Keratinocyte (primary cell): Measurements from ENCODE around the gene FMN1. TPM values are rescaled to one million over a fixed set of nuclear protein-coding genes. Genes with fewer than 3 reads are reported as not detected.

Experiments used
- DNase-seq: peaks from one replicate; pipeline ENCODE4 v3.0.0-alpha.2; 2011; ENCODE audit warnings: low read depth, missing footprints, low spot score
- FAIRE-seq: peaks from 2 replicates; lab custom pipeline; 2011; peaks lifted over from hg19 to GRCh38; lab: Jason Lieb, UNC
- H2AFZ ChIP-seq: 2 replicates; pipeline ENCODE4 v1.6.0; 2012; ENCODE audit warnings: low read length, control low read depth, inconsistent platforms; ENCODE audit not compliant: control insufficient read depth
- H3K27ac ChIP-seq: 2 replicates; pipeline ENCODE4 v1.5.1; 2011; ENCODE audit warnings: low read length; ENCODE audit not compliant: control insufficient read depth, insufficient read depth
- H3K27me3 ChIP-seq: 3 replicates; pipeline ENCODE4 v1.6.0; 2011; ENCODE audit warnings: low read length; ENCODE audit not compliant: control insufficient read depth, insufficient read depth; ENCODE audit errors: extremely low read depth
- H3K36me3 ChIP-seq, 2 experiments: 2 replicates in 1 of 2; 3 replicates in 1 of 2; pipeline ENCODE4 v1.5.1; 2011; ENCODE audit warnings: low read length in 2 of 2, mild to moderate bottlenecking in 1 of 2; ENCODE audit not compliant: control insufficient read depth in 2 of 2, insufficient read depth in 2 of 2; ENCODE audit errors: extremely low read depth in 1 of 2
- H3K4me1 ChIP-seq: 3 replicates; pipeline ENCODE4 v1.5.1; 2011; ENCODE audit warnings: low read length; ENCODE audit not compliant: control insufficient read depth, insufficient read depth; ENCODE audit errors: extremely low read depth
- H3K4me2 ChIP-seq: 3 replicates; pipeline ENCODE4 v1.6.0; 2011; ENCODE audit warnings: low read depth, low read length; ENCODE audit not compliant: control insufficient read depth, insufficient read depth; ENCODE audit errors: extremely low read depth
- H3K4me3 ChIP-seq, 3 experiments: fragments of 200-600 bp in 1 of 3; sonication (generic) in 1 of 3; 2 replicates in 2 of 3; 3 replicates in 1 of 3; pipeline ENCODE4 v1.5.1; 2011 to 2016; ENCODE audit warnings: low read length in 3 of 3, mild to moderate bottlenecking in 3 of 3, control low read depth in 2 of 3, inconsistent platforms in 1 of 3, low read depth in 1 of 3, mixed read lengths in 1 of 3, mixed run types in 1 of 3, moderate library complexity in 1 of 3; ENCODE audit not compliant: control insufficient read depth in 2 of 3, insufficient read depth in 2 of 3; ENCODE audit errors: extremely low read depth in 1 of 3
- H3K79me2 ChIP-seq: 2 replicates; pipeline ENCODE4 v1.6.0; 2012; ENCODE audit warnings: low read length; ENCODE audit not compliant: control insufficient read depth, insufficient read depth
- H3K9ac ChIP-seq: 3 replicates; pipeline ENCODE4 v1.6.0; 2011; ENCODE audit warnings: low read length; ENCODE audit not compliant: control insufficient read depth, insufficient read depth; ENCODE audit errors: extremely low read depth
- H3K9me1 ChIP-seq: 3 replicates; pipeline ENCODE4 v1.6.0; 2011; ENCODE audit warnings: low read length; ENCODE audit not compliant: control insufficient read depth, insufficient read depth; ENCODE audit errors: extremely low read depth
- H3K9me3 ChIP-seq: 2 replicates; pipeline ENCODE4 v1.5.1; 2012; ENCODE audit warnings: low read depth, low read length; ENCODE audit not compliant: control insufficient read depth
- H4K20me1 ChIP-seq: 3 replicates; pipeline ENCODE4 v1.6.0; 2011; ENCODE audit warnings: low read length; ENCODE audit not compliant: control insufficient read depth, insufficient read depth; ENCODE audit errors: extremely low read depth
- EZH2 ChIP-seq: IDR thresholded peaks from one replicate; pipeline ENCODE4 v1.6.1; 2012; ENCODE audit warnings: inconsistent platforms, mild to moderate bottlenecking, low read length, moderate library complexity
- dilution Hi-C: fragments of 300-500 bp; cut with MboI; formaldehyde crosslinking; loops from one replicate; pipeline ENCODE4 v1.7.0; 2020; ENCODE audit warnings: low sequenced_read_pairs; ENCODE audit not compliant: extremely low pct_ligation_motif_present
- polyA plus RNA-seq, 5 experiments: library from polyadenylated mRNA; depleted of rRNA in 3 of 5; stranded (reverse) in 3 of 5; stranded (forward) in 1 of 5; unstranded in 1 of 5; fragments of >200 nt; gene quantifications; 1 replicate in 1 of 5; 2 replicates in 3 of 5; 3 replicates in 1 of 5; pipeline versions ENCODE4 v1.2.1 to v1.2.3, GENCODE V29; 2011 to 2012; ENCODE audit warnings: missing spikeins in 2 of 5, low read depth in 1 of 5, low replicate concordance in 1 of 5
- TF ChIP-seq, protein P1 (sequence below), 3 experiments: IDR thresholded peaks in 1 of 3; conservative IDR thresholded peaks in 1 of 3; optimal IDR thresholded peaks in 1 of 3; 2 replicates in 2 of 3; 3 replicates in 1 of 3; pipeline versions ENCODE3 to v1.5.1; 2011; ENCODE audit warnings: low read length in 3 of 3, mild to moderate bottlenecking in 3 of 3, moderate library complexity in 2 of 3, control low read depth in 1 of 3, inconsistent platforms in 1 of 3; ENCODE audit not compliant: insufficient read depth in 2 of 3; ENCODE audit errors: extremely low read depth in 1 of 3

FMN1 gene
- polyA plus RNA-seq, 1 donor (not counting 4 experiments of a cell fraction or from before 2014, with no cell fraction given), result 0.71 TPM

DNA sequence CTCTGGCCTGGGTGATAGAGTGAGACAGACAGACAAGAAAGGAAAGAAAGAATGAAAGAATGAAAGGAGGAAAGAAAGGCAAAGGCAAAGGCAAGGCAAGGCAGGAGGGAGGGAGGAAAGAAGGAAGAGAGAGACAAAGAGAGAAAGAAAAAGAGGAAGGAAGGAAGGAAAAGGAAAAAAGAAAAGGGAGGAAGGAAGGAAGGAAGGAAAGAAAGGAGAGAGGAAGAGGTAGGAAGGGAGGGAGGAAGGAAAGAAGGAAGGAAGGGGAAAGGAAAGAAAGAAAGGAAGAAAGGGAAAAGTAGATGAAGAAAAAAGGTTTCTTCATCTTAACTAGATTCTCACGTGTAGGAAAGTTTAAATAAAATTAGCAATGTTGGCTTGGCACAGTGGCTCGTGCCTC is 334.5 kb downstream of the FMN1 start:
- Histone ChIP-seq H3K4me1 (peaks cover 37% of the 10 kb centered on the region), H3K79me2 (no peaks in the 10 kb centered on the region), H3K27me3 (no peaks in the 10 kb centered on the region), H4K20me1 (no peaks in the 10 kb centered on the region), H3K9me1 (no peaks in the 10 kb centered on the region), H3K9ac (no peak overlapping the region), H3K9me3 (no peaks in the 10 kb centered on the region), H2AFZ (no peak overlapping the region), H3K4me2 (no peak overlapping the region), H3K4me3 (no peak overlapping the region), H3K27ac (no peak overlapping the region), H3K36me3 (no peaks in the 10 kb centered on the region)
- DNase-seq (no peak), FAIRE-seq (no peak)
- dilution Hi-C loops, result no loop called here
- no peak for TF ChIP-seq EZH2
- TF ChIP-seq, protein P1, sequence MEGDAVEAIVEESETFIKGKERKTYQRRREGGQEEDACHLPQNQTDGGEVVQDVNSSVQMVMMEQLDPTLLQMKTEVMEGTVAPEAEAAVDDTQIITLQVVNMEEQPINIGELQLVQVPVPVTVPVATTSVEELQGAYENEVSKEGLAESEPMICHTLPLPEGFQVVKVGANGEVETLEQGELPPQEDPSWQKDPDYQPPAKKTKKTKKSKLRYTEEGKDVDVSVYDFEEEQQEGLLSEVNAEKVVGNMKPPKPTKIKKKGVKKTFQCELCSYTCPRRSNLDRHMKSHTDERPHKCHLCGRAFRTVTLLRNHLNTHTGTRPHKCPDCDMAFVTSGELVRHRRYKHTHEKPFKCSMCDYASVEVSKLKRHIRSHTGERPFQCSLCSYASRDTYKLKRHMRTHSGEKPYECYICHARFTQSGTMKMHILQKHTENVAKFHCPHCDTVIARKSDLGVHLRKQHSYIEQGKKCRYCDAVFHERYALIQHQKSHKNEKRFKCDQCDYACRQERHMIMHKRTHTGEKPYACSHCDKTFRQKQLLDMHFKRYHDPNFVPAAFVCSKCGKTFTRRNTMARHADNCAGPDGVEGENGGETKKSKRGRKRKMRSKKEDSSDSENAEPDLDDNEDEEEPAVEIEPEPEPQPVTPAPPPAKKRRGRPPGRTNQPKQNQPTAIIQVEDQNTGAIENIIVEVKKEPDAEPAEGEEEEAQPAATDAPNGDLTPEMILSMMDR (optimal IDR thresholded peaks at IDR 0.05 in 1 of 3, IDR thresholded peaks at IDR 0.05 in 1 of 3, conservative IDR thresholded peaks at IDR 0.05 in 1 of 3; ENCODE audit: extremely low read depth in 1 of 3, insufficient read depth in 2 of 3, low read length in 3 of 3), result no peak

DNA sequence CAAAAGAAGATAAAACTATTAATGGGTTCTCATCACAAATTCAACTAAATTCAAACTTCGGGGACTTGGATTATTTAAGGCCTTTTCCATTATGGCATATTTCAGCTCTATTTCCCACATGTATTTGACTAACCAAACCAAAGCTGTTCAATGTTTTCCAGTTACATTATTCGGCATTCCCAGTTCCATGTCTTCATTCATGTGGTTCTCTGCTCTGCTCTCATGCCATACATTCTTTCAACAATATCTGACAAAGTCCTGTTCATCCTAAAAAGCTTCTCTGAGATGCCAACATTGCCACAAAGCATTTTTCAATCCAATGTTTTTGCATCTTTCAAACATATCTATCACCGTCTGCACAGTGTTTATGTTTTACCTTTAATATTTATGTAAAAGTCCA is 335.3 kb downstream of the FMN1 start:
- Histone ChIP-seq H3K9ac (no peak overlapping the region), H3K9me3 (no peaks in the 10 kb centered on the region), H3K36me3 (no peaks in the 10 kb centered on the region), H3K4me2 (no peak overlapping the region), H3K9me1 (no peaks in the 10 kb centered on the region), H3K27me3 (no peaks in the 10 kb centered on the region), H3K27ac (no peak overlapping the region), H3K4me1 (peaks cover 37% of the 10 kb centered on the region), H3K4me3 (no peak overlapping the region), H2AFZ (no peak overlapping the region), H3K79me2 (no peaks in the 10 kb centered on the region), H4K20me1 (no peaks in the 10 kb centered on the region)
- DNase-seq, result no peak
- dilution Hi-C loops, result no loop called here
- no peak for FAIRE-seq
- TF ChIP-seq, protein P1 (optimal IDR thresholded peaks at IDR 0.05 in 1 of 3, IDR thresholded peaks at IDR 0.05 in 1 of 3, conservative IDR thresholded peaks at IDR 0.05 in 1 of 3; ENCODE audit: extremely low read depth in 1 of 3, insufficient read depth in 2 of 3, low read length in 3 of 3), result no peak
- no peak for TF ChIP-seq EZH2
